Small intestine (tissue), 7 donors: ENCODE measurements around the gene GEMIN5. TPM values are rescaled to one million over a fixed set of nuclear protein-coding genes. Genes with fewer than 3 reads are reported as not detected.

Experiments
- DNase-seq, 2 donors: peaks; one replicate each; pipeline versions ENCODE4 v3.0.0 to v3.0.0-alpha.2; 2013
- FAIRE-seq: peaks from 2 replicates; lab custom pipeline; 2012; peaks lifted over from hg19 to GRCh38; lab: Jason Lieb, UNC
- H3K27ac ChIP-seq, 3 donors: one replicate each; pipeline ENCODE4 v1.5.1; 2013; ENCODE audit warnings: low read length in 2 of 3, mild to moderate bottlenecking in 2 of 3, control low read depth in 1 of 3, inconsistent platforms in 1 of 3, low read depth in 1 of 3, moderate library complexity in 1 of 3
- H3K27me3 ChIP-seq, 3 donors: one replicate each; pipeline ENCODE4 v1.6.1; 2013; ENCODE audit warnings: low read length in 3 of 3, inconsistent platforms in 1 of 3; ENCODE audit not compliant: control insufficient read depth in 3 of 3, insufficient read depth in 3 of 3
- H3K36me3 ChIP-seq, 3 donors: one replicate each; pipeline ENCODE4 v1.6.1; 2013; ENCODE audit warnings: low read length in 3 of 3, inconsistent platforms in 1 of 3, low read depth in 1 of 3, mild to moderate bottlenecking in 1 of 3, moderate library complexity in 1 of 3; ENCODE audit not compliant: control insufficient read depth in 3 of 3, insufficient read depth in 2 of 3
- H3K4me1 ChIP-seq, 3 donors: one replicate each; pipeline ENCODE4 v1.6.1; 2013; ENCODE audit warnings: low read length in 2 of 3, inconsistent platforms in 1 of 3, low read depth in 1 of 3, mild to moderate bottlenecking in 1 of 3, moderate library complexity in 1 of 3; ENCODE audit not compliant: control insufficient read depth in 3 of 3, insufficient read depth in 2 of 3
- H3K4me3 ChIP-seq, 3 donors: one replicate each; pipeline ENCODE4 v1.5.1; 2013; ENCODE audit warnings: low read length in 3 of 3, control low read depth in 1 of 3, inconsistent platforms in 1 of 3, low read depth in 1 of 3, mild to moderate bottlenecking in 1 of 3, moderate library complexity in 1 of 3
- H3K9me3 ChIP-seq, 2 donors: one replicate each; pipeline ENCODE4 v1.6.1; 2013; ENCODE audit warnings: low read depth in 1 of 2, low read length in 1 of 2; ENCODE audit not compliant: control insufficient read depth in 2 of 2, insufficient read depth in 1 of 2
- WGBS, 3 donors: extraction: QIAGEN DNeasy Blood & Tissue Kit; methylation state at CpG; one replicate each; pipeline ENCODE4 v1.1.7; 2013; 5-methylcytosine and 5-hydroxymethylcytosine counted together
- polyA plus RNA-seq, 4 donors: library from polyadenylated mRNA; stranded (reverse) in 3 of 4; unstranded in 1 of 4; fragments of 200-250 nt in 3 of 4; fragments of 120-200 nt in 1 of 4; gene quantifications; one replicate each; pipeline versions ENCODE4 v1.2.1 to v1.2.3, GENCODE V29; 2013
- donor health status: healthy with polysubstance abuse.
- donor health status: control.
- donor health status: control.
- donor health status: Bipolar disorder and iron deficiency.
- donor health status: healthy.

GEMIN5 gene
- polyA plus RNA-seq, 4 donors = 1.4 to 11.6 (median 3.4) TPM

DNA sequence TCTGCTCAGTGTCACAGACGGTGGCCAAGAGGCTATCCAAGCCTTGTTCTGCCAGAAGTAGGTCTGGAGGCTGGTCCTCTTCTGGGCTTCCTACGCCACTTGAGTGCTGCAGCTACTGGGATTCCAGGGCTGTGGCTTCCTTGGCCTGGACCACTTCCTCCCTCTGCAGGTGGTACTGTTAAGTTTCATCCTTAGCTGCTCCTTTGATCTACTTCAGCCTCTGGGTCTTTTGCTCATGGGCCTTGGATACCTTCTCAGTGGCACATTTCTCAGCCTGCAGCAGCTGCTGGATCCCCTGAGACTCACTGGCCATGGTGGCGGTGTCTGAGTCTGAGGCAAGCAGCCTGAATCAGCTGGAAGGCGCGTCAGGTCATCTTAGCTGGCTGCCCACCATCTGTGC is 69.3 kb downstream of the GEMIN5 start:
- peak in 1 of 2 donors; percentile 27 for DNase-seq
- Histone ChIP-seq H3K4me1 (no peaks in the 10 kb centered on the region), H3K9me3 (no peaks in the 10 kb centered on the region), H3K36me3 (peaks cover 5 to 40% (median 22%) of the 10 kb centered on the region in 3 donors), H3K27me3 (no peaks in the 10 kb centered on the region), H3K27ac (no peak overlapping the region), H3K4me3 (no peak overlapping the region)
- no peak for FAIRE-seq
- WGBS, 3 donors = 92 to 95% (median 93%) methylated on average over 5 of the region's 5 CpGs

GRCh38 chr5:154866841-154867240 is 71.2 kb downstream of the GEMIN5 start:
- Histone ChIP-seq H3K27ac (no peak overlapping the region), H3K4me3 (no peak overlapping the region), H3K9me3 (no peaks in the 10 kb centered on the region), H3K27me3 (no peaks in the 10 kb centered on the region), H3K4me1 (peaks cover 0 to 6% (median 0%) of the 10 kb centered on the region in 3 donors), H3K36me3 (peaks cover 3 to 35% (median 15%) of the 10 kb centered on the region in 3 donors)
- 69 to 79% (median 74%) methylated on average over 2 of the region's 2 CpGs for whole genome bisulfite sequencing, 3 donors
- FAIRE-seq (no peak), DNase-seq (no peak)

DNA sequence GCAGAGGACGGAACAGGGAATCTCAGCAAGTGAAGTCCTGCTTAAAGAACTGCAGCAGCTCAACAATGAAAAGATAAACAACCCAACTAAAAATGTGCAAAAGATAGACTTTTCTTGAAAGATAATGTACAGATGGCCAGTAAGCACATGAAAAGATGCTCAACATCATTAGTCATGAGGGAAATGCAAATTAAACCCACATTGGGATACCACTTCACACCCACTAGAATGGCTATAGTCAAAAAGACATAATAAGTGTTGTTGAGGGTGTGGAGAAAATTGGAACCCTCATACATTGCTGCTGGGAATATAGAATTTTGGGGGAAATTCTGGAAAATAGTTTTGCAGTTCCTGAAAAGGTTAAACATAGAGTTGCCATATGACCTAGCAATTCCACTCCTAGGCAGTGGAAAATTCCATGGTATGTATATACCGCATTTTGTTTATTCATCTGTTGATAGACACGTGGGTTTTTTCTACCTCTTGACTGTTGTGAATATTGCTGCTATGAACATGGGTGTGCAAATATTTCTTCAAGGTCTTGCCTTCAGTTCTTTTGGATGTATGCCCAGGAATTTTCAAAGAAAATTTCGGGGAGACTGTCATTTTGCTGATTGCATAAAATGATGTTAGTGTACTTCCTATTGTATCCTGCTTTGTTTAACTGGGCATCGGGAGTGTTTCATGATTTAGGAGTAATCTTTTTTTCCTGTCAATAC is 72.4 kb downstream of the GEMIN5 start:
- no peak overlapping the region for H3K27ac ChIP-seq
- H3K36me3 ChIP-seq = peaks cover 2 to 33% (median 12%) of the 10 kb centered on the region in 3 donors
- peaks cover 0 to 6% (median 0%) of the 10 kb centered on the region in 3 donors for H3K4me1 ChIP-seq
- 56 to 61% (median 56%) methylated on average over 5 of the region's 5 CpGs for whole genome bisulfite sequencing, 3 donors
- DNase-seq (no peak), FAIRE-seq (no peak)
- no peak overlapping the region for H3K4me3 ChIP-seq
- no peaks in the 10 kb centered on the region for H3K9me3 ChIP-seq
- H3K27me3 ChIP-seq = no peaks in the 10 kb centered on the region

DNA sequence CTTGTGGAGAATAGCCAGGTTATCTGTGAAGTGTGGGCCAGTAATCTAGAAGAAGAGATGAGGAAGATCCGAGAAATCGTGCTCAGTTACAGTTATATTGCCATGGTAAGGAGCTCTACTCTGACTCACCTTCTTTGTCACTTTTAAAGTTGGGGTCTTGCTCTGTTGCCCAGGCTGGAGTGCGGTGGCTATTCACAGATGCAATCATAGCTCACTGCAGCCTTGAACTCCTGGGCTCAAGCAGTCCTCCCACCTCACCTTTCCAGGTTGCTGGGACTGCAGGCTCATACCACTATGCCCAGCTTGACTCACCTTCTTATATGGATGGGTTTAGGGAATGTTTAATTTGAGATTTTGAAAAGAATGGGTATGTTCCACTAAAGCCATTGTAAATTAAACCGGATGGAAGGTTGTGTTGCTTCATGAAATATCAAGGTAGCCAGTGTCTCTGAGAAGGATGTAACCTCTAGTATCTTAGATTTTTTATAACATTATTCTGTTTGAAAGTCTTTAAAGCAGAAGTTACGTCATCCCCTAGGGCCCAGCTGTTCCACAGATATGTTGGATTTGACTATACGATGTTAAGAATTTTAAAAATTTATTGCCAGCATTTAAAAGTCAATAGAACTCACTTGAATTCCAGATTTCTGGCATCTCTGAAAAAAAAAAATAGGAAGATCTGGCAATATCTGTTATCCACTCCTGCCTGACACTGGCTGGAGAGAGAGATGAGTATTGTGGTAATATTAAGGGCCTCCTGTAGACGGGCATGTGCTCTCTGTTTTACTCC is 74.5 kb downstream of the GEMIN5 start:
- peaks cover 2 to 19% (median 10%) of the 10 kb centered on the region in 3 donors for H3K36me3 ChIP-seq
- no peaks in the 10 kb centered on the region for H3K27me3 ChIP-seq
- no peaks in the 10 kb centered on the region for H3K9me3 ChIP-seq
- no peak for FAIRE-seq
- 88 to 93% (median 93%) methylated on average over 7 of the region's 7 CpGs for WGBS, 3 donors
- no peak overlapping the region for H3K27ac ChIP-seq
- no peak overlapping the region for H3K4me3 ChIP-seq
- no peak for DNase-seq
- H3K4me1 ChIP-seq = peaks cover 3 to 10% (median 6%) of the 10 kb centered on the region in 3 donors

GRCh38 chr5:154862766-154863165 is 75.2 kb downstream of the GEMIN5 start:
- no peak overlapping the region for H3K4me3 ChIP-seq
- H3K27ac ChIP-seq = no peak overlapping the region
- DNase-seq (no peak), FAIRE-seq (no peak)
- WGBS, 3 donors = 77 to 81% (median 81%) methylated on average over 2 of the region's 2 CpGs
- peaks cover 2 to 18% (median 10%) of the 10 kb centered on the region in 3 donors for H3K36me3 ChIP-seq
- peaks cover 3 to 10% (median 6%) of the 10 kb centered on the region in 3 donors for H3K4me1 ChIP-seq
- no peaks in the 10 kb centered on the region for H3K27me3 ChIP-seq
- no peaks in the 10 kb centered on the region for H3K9me3 ChIP-seq

DNA sequence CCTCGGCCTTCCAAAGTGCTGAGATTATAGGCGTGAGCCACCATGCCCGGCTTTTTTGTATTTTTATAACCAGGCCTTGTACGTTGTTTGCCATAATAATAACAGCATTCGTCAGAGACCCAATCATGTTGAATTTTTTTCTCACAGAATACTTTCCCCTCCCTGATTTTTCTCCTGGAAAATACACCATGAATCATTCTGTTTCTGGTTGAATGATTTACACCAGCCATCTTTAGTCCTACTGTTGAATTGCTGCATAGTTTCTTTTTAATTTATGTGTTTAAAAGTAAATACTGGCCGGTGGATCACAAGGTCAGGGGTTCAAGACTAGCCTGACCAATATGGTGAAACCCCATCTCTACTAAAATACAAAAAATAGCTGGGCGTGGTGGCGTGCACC is 76.1 kb downstream of the GEMIN5 start:
- H3K9me3 ChIP-seq = no peaks in the 10 kb centered on the region
- no peaks in the 10 kb centered on the region for H3K27me3 ChIP-seq
- H3K4me1 ChIP-seq = peaks cover 5 to 13% (median 6%) of the 10 kb centered on the region in 3 donors
- FAIRE-seq = no peak
- H3K27ac ChIP-seq = no peak overlapping the region
- DNase-seq = no peak
- 78 to 83% (median 79%) methylated on average over 8 of the region's 8 CpGs for WGBS, 3 donors
- no peak overlapping the region for H3K4me3 ChIP-seq
- H3K36me3 ChIP-seq = peaks cover 2 to 18% (median 10%) of the 10 kb centered on the region in 3 donors

DNA sequence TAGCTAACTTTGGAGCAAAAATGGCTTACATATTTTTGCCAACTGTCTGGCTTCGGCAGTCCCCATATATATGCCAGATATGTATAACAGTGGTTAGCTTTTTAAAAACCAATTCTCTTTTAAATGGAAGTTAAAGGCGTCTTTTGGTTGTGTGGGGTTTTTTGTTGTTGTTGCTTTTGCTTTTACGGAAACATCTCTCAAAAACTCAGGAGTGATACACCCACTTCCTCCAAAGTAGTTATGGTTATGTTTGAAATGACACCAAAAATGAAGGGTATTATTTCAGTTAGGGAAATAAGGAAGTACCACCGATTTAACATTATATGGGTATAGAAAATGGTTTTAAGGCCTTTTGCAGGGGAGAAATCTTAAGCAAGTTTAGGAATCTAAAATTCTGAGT is 77.2 kb downstream of the GEMIN5 start:
- H3K4me1 ChIP-seq = peaks cover 6 to 16% (median 6%) of the 10 kb centered on the region in 3 donors
- DNase-seq (no peak), FAIRE-seq (no peak)
- H3K27me3 ChIP-seq = no peaks in the 10 kb centered on the region
- peaks cover 2 to 11% (median 6%) of the 10 kb centered on the region in 3 donors for H3K36me3 ChIP-seq
- no peak overlapping the region for H3K4me3 ChIP-seq
- no peaks in the 10 kb centered on the region for H3K9me3 ChIP-seq
- H3K27ac ChIP-seq = peak overlapping the region in 1 of 3 donors; percentile 98
- WGBS, 3 donors = 28 to 40% (median 36%) methylated on average over 4 of the region's 4 CpGs

- Histone ChIP-seq H3K9me3 (no peaks in the 10 kb centered on the region), H3K27me3 (no peaks in the 10 kb centered on the region), H3K4me1 (peaks cover 6 to 16% (median 6%) of the 10 kb centered on the region in 3 donors), H3K27ac (peak overlapping the region in 2 of 3 donors; percentile 98), H3K36me3 (peaks cover 1 to 11% (median 2%) of the 10 kb centered on the region in 3 donors), H3K4me3 (peak overlapping the region in 2 of 3 donors; percentile 90 to 91)
- 29 to 30% (median 30%) methylated on average over 5 of the region's 5 CpGs for WGBS, 3 donors
- FAIRE-seq = no peak
- DNase-seq = peak; percentile 21 to 34
Observed at GRCh38 chr5:154860123-154860522, 77.9 kb downstream of the GEMIN5 start.
